ENCODE measurements around the gene PRLH. TPM values are rescaled to one million over a fixed set of nuclear protein-coding genes. Genes with fewer than 3 reads are reported as not detected.

Gene PRLH
- total and polyA plus RNA-seq, 2 donors (not counting 1 experiment from before 2014, with no cell fraction given), result not detected

DNA sequence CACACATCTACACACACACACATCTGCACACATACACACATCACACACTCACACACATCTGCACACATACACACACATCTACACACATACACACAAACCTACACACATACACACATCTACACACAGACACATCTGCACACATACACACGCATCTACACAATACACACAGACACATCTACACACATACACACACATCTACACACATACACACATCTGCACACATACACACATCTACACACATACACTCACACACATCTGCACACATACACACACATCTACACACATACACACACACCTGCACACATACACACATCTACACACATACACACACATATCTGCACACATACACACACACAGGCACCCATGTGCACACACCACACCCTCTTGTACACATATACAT, 400 bp upstream of the PRLH start:
- Histone ChIP-seq H3K4me1 (ENCODE audit: control insufficient read depth, extremely low read depth, insufficient read depth, low read length) (no peaks in the 10 kb centered on the region), H3K4me2 (ENCODE audit: extremely low read depth, insufficient read depth, low read length) (no peak overlapping the region), H4K20me1 (ENCODE audit: control insufficient read depth, extremely low read depth, insufficient read depth, low read length) (no peaks in the 10 kb centered on the region), H3K9ac (ENCODE audit: insufficient read depth, low read length) (no peak overlapping the region), H2AFZ (ENCODE audit: low read length) (no peak overlapping the region), H3K36me3 (ENCODE audit: control insufficient read depth, insufficient read depth, low read length) (no peaks in the 10 kb centered on the region), H3K27ac (ENCODE audit: insufficient read depth, low read length) (no peak overlapping the region), H3K27me3 (ENCODE audit: control insufficient read depth, insufficient read depth, low read length) (peaks cover 6% of the 10 kb centered on the region), H3K9me3 (ENCODE audit: control insufficient read depth, insufficient read depth, low read depth, low read length) (no peaks in the 10 kb centered on the region), H3K4me3 (replicated peaks in 1 of 4; ENCODE audit: control extremely low read depth in 1 of 4, insufficient read depth in 1 of 4, low read depth in 3 of 4, low read length in 4 of 4) (no peak overlapping the region), H3K79me2 (ENCODE audit: control insufficient read depth, insufficient read depth, low read length) (no peaks in the 10 kb centered on the region)
- TF ChIP-seq, protein P1, sequence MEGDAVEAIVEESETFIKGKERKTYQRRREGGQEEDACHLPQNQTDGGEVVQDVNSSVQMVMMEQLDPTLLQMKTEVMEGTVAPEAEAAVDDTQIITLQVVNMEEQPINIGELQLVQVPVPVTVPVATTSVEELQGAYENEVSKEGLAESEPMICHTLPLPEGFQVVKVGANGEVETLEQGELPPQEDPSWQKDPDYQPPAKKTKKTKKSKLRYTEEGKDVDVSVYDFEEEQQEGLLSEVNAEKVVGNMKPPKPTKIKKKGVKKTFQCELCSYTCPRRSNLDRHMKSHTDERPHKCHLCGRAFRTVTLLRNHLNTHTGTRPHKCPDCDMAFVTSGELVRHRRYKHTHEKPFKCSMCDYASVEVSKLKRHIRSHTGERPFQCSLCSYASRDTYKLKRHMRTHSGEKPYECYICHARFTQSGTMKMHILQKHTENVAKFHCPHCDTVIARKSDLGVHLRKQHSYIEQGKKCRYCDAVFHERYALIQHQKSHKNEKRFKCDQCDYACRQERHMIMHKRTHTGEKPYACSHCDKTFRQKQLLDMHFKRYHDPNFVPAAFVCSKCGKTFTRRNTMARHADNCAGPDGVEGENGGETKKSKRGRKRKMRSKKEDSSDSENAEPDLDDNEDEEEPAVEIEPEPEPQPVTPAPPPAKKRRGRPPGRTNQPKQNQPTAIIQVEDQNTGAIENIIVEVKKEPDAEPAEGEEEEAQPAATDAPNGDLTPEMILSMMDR (conservative IDR thresholded peaks at IDR 0.05 in 1 of 2, IDR thresholded peaks at IDR 0.05 in 1 of 2; ENCODE audit: low read depth in 1 of 2, low read length in 2 of 2), result no peak
- no peak for TF ChIP-seq EZH2 (IDR thresholded peaks at IDR 0.05; ENCODE audit: low read length, missing control alignments)
- no peak for DNase-seq (ENCODE audit: low read depth in 2 of 2)

DNA sequence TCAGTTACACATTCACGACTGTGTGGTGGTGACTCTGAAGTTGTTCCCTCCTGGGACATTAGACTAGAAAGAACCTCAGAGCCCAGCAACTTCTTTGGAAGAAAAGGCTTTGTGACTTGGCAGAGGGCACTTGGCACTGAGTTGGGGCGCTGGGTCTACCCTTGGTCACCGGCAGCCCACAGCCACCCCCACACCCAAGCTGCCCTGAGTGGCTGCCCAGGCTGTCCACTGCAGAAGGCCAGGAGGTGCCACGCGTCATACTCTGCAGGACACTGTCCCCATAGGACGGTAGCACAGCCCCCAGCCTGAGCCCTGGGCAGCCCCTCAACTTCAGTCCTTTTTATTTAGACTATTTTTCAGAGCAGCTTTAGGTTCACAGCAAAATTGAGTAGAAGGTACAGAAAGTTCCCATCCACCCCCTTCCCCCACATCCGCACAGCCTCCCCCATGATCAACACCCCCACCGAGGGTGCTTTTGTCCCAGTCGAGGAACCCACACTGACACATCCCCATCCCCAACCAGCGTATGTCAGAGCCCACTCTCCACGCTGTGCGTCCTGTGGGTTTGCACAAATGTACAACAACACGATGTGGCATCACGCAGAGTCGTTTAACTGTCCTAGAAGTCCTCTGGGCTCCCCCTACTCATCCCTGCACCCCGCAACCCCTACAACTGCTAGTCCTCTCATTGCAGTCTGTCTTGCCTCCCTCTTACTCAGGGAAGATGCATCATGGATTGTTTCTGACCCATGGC, 1.1 kb downstream of the PRLH start:
- TF ChIP-seq, protein P1 (conservative IDR thresholded peaks at IDR 0.05 in 1 of 2, IDR thresholded peaks at IDR 0.05 in 1 of 2; ENCODE audit: low read depth in 1 of 2, low read length in 2 of 2), result no peak
- no peak for TF ChIP-seq EZH2 (IDR thresholded peaks at IDR 0.05; ENCODE audit: low read length, missing control alignments)
- no peaks in the 10 kb centered on the region for H3K79me2 ChIP-seq (ENCODE audit: control insufficient read depth, insufficient read depth, low read length)
- peaks cover 2% of the 10 kb centered on the region for H3K27me3 ChIP-seq (ENCODE audit: control insufficient read depth, insufficient read depth, low read length)
- no peak overlapping the region for H3K4me2 ChIP-seq (ENCODE audit: extremely low read depth, insufficient read depth, low read length)
- H2AFZ ChIP-seq (ENCODE audit: low read length), result no peak overlapping the region
- no peak overlapping the region for H3K4me3 ChIP-seq (replicated peaks in 1 of 4; ENCODE audit: control extremely low read depth in 1 of 4, insufficient read depth in 1 of 4, low read depth in 3 of 4, low read length in 4 of 4)
- no peak overlapping the region for H3K9ac ChIP-seq (ENCODE audit: insufficient read depth, low read length)
- H3K9me3 ChIP-seq (ENCODE audit: control insufficient read depth, insufficient read depth, low read depth, low read length), result no peaks in the 10 kb centered on the region
- no peak for DNase-seq (ENCODE audit: low read depth in 2 of 2)
- H4K20me1 ChIP-seq (ENCODE audit: control insufficient read depth, extremely low read depth, insufficient read depth, low read length), result no peaks in the 10 kb centered on the region
- no peaks in the 10 kb centered on the region for H3K36me3 ChIP-seq (ENCODE audit: control insufficient read depth, insufficient read depth, low read length)
- H3K4me1 ChIP-seq (ENCODE audit: control insufficient read depth, extremely low read depth, insufficient read depth, low read length), result peaks cover 1% of the 10 kb centered on the region
- H3K27ac ChIP-seq (ENCODE audit: insufficient read depth, low read length), result no peak overlapping the region

DNA sequence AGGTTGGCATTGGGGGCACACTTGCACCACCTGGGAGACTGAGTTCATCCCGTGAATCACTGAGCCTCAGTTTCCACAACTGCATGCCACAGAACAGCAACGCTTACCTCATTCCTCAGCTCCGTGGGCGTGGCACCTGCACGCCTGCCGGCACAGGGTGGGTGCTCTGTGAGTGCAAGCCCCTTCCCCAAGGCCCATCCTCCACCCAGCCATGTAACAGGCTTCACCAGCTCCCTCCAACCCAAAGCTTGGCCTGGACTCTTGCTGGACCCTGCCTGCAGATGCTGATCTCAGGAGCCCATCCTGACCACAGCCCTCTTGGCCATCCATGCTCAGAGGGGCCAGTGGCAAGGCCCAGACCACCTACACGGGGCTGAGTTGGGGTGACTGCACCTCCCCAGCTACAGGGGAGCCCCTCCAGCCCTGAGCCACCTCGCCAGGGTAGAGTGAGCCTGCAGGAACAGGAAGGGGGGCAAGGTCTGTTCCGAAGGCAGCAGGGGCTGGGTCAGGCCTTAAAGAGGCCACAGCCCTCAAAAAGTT, 1.8 kb downstream of the PRLH start:
- Histone ChIP-seq H2AFZ (ENCODE audit: low read length) (no peak overlapping the region), H3K4me1 (ENCODE audit: control insufficient read depth, extremely low read depth, insufficient read depth, low read length) (peaks cover 2% of the 10 kb centered on the region), H4K20me1 (ENCODE audit: control insufficient read depth, extremely low read depth, insufficient read depth, low read length) (no peaks in the 10 kb centered on the region), H3K27ac (ENCODE audit: insufficient read depth, low read length) (no peak overlapping the region), H3K9me3 (ENCODE audit: control insufficient read depth, insufficient read depth, low read depth, low read length) (no peaks in the 10 kb centered on the region), H3K4me2 (ENCODE audit: extremely low read depth, insufficient read depth, low read length) (no peak overlapping the region), H3K4me3 (replicated peaks in 1 of 4; ENCODE audit: control extremely low read depth in 1 of 4, insufficient read depth in 1 of 4, low read depth in 3 of 4, low read length in 4 of 4) (no peak overlapping the region), H3K9ac (ENCODE audit: insufficient read depth, low read length) (no peak overlapping the region), H3K27me3 (ENCODE audit: control insufficient read depth, insufficient read depth, low read length) (peaks cover under 1% of the 10 kb centered on the region), H3K36me3 (ENCODE audit: control insufficient read depth, insufficient read depth, low read length) (no peaks in the 10 kb centered on the region), H3K79me2 (ENCODE audit: control insufficient read depth, insufficient read depth, low read length) (no peaks in the 10 kb centered on the region)
- TF ChIP-seq, protein P1 (conservative IDR thresholded peaks at IDR 0.05 in 1 of 2, IDR thresholded peaks at IDR 0.05 in 1 of 2; ENCODE audit: low read depth in 1 of 2, low read length in 2 of 2), result no peak
- no peak for TF ChIP-seq EZH2 (IDR thresholded peaks at IDR 0.05; ENCODE audit: low read length, missing control alignments)
- DNase-seq (ENCODE audit: low read depth in 2 of 2), result no peak

Data from fibroblast of lung (primary cell).